Hematopoietic multipotent progenitor cell treated with erythropoietin and hydrocortisone succinate and interleukin-3 and kit ligand, for 17 days (in vitro differentiated cells): ENCODE results near the gene HK3.

Experiments
- DNase-seq: peaks from one replicate; pipeline ENCODE4 v3.0.0-alpha.2; 2015; ENCODE audit warnings: low spot score

HK3 gene

DNA sequence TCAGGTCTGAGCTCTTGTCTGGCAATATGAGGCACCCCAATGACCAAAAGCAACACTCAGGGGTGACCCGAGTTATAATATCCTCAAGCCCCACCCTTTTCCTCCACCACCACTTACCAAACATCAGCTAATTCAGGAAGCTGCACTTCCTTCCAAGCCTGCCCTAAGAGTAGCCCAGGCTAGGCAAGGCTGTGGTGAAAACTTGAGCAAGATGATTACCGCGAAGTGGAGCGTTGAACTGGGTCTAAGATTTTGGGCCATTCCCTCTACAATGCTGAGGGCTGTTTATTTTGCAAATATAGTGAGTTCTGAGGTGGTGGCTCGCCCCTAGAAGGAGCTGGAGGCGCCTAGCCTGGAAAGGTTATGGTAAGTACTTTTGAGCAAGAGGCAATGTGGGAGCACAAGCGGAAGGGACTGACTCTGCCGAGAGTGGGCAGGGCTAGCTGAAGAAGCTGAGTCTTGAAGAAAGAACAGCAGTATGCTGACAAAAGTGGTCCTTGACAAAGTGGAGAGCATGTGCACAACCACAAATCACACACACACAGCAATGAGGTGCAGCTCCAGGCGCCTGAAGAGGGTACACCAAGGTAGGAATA is at the start of gene HK3:
HK3 (minus strand) TSS at position 51 of the 596 bp plus-strand sequence. CDS start 3,187 bp downstream, outside the sequence.
- no peak for DNase-seq

- DNase-seq, result no peak
Observed at GRCh38 chr5:176948458-176948857, 49.3 kb upstream of the HK3 start.

DNA sequence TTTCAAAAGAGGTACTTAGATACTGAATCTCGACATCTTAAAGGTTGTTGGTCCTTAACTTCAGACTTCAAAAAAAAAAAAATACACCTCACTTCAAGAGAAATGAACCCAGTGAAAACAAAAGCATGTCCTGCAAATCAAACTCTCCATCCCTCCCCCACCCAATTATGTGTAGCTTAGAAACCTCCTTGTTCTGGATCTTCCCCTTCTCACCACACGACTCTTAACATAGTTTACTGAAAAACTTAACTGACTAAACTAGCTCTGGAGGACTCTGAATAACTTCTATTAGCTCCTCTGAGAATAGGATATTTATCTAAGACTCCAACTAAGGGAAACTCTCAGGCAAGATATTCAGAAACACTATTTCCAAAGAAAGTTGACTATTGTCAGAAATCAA is 48.7 kb upstream of the HK3 start:
- no peak for DNase-seq

DNA sequence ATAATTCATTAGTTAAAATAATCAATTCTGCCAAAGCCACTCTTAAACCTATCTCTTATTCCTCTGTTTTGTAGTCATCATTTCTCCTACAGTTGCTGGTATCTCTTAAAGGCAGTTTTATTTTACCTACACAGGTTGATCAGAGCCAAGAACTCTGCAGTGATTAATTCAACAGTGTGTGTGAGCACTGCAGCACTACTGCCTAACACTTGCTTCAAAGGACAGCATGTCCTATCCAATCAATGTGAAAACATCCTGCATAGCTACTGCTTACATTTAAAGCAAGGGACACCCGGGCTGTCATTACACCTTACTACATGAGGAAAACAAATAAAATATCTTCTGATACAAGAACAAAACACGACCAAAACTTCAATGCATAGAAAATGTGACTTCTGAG is 45.1 kb upstream of the HK3 start:
- no peak for DNase-seq

GRCh38 chr5:176943816-176944215 is 44.7 kb upstream of the HK3 start:
- no peak for DNase-seq

DNA sequence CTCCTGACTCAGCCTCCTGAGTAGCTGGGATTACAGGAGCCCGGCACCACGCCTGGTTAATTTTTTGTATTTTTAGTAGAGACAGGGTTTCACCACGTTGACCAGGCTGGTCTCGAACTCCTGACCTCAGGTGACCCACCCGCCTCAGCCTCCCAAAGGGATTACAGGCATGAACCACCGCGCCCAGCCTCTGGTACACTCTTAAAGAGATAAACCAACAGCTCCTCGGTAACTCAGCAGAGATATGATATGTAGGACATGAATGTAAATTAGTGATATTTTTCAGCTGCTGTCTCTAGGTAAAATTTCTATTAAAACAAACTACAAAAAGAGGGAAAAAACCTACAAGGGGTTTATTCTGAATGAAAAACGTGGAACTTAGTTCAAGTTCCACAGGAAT is 42.8 kb upstream of the HK3 start:
- DNase-seq, result no peak

DNA sequence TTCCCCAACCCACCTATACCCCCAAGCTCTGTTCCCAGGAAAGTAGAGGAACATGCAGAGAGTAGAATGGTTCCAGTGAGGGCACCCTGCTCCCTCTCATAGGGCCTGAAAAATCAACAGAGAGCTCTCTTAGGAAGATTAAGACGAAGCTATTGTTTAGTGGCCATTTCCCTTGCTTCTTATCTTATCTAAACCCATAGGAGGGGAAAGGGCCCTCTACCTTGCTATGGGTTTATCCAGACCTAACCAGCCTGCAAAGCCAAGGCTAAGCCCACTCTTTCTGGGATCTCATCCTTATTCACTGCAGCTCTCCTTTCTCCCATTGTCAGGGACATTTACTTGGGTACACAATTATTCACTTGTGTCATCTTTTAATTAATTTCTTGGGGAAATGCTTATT is 39.3 kb upstream of the HK3 start:
- no peak for DNase-seq

GRCh38 chr5:176935017-176935416 is 35.9 kb upstream of the HK3 start:
- DNase-seq, result no peak

- no peak for DNase-seq
Observed at GRCh38 chr5:176934309-176934930, 35.3 kb upstream of the HK3 start.

DNA sequence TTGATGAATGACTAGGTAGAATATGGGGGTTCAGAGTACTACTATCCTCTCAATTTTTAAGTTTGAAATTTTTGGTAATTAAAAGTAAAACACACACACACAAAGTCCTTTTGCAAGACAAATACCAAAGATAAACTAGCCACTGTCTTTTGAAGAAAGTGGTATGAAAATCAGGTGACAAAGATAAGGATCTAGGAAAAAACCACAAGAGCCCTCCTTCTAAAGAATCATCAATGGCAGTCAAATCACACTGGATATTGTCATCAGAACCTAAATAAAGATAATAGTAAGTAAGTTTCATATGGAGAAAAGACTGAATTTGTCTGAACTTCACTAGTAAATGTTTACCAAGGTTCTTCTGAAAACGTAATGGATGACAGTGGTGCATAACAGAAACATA is 30.5 kb upstream of the HK3 start:
- DNase-seq, result no peak

DNA sequence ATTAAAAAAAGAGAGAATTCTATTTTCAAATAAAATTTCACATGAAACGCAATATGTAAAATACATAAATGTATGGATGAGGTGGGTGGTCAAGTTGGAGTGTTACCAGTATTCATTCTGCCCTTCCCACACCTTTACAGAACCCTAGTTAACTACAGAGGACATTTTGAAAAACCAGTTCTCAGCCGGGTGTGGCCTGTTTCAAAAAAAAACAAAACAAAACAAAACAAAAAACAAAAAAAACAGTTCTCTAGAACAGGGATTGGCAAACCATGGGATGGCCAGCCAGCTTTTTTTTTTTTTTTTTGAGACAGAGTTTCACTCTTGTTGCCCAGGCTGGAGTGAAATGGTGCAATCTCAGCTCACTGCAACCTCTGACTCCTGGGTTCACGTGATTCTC is 28.4 kb upstream of the HK3 start:
- no peak for DNase-seq

DNA sequence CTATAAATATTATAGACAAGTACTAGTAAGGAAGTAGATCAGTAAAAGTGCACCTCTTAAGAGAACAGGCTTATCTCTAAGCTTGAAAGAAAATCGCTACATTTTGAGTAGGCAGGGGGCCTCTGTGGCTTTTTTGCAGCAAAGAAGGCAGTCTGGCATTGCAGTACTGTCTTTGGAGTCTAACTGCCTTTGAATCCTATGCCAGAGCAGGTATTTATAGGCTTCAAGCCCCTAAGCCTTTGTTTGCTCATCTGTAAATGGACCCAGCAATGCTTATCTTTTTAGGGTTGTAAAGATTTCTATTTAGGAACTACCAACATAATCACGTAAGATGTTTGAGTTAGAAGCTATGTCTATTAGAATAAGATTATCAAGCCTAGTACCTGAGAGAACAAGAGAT is 23.7 kb upstream of the HK3 start:
- DNase-seq, result no peak

DNA sequence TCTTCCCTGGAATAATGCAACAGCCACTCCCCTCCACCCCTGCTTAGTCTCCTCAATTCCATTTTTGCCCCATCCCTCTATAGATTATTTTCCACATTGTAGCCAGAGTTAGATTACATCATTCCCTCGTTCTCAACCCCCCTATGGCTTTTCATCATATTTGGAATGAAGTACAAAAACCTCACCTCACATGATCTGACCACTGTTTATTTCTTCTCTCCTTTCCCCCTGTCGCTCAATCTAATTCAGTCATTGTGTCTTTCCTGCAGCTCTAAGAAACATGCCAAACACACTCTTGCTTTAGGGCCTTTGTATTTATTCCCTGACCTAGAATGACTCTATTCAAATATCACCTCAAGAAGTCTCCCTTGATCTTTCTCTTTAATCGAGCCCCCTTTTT is 22.6 kb upstream of the HK3 start:
- no peak for DNase-seq

- no peak for DNase-seq
Observed at GRCh38 chr5:176918613-176919012, 19.5 kb upstream of the HK3 start.

DNA sequence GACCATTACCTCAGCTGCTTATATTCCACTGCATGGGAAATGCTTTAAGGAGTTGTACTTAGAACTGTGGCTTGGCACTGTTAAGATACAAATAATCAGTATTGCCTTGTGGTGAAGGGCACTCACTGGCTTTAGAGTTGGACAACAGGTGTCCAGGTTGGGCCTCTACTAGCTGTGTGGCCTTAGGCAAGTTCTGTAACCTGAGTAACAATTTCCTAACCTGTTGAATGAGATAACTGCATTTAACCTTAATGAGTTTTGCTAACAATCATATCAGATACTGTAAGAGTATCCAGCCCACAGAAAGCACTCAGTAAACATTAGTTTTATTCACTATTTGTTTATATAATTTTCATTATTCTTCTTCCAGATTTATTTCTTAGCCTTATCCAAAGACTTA is 17.2 kb upstream of the HK3 start:
- DNase-seq, result no peak

- no peak for DNase-seq
Observed at GRCh38 chr5:176915906-176916305, 16.8 kb upstream of the HK3 start.

DNA sequence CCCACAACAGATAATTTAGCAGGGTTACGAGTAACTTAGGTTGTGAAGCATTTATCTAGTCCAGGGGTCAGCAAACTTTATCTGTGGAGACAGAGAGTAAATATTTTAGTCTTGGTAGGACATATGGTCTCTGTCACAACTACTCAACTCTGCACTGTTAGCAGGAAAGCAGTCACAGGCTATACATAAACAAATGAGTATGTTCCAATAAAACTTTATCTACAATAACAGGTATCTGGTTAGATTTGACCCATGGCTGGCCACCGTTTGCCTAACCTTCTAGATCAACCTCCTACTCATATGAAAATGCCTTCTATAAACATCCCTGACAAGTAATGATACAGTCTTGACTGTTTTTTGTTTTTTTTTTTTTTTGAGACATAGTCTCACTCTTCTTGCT is 13.0 kb upstream of the HK3 start:
- no peak for DNase-seq

DNA sequence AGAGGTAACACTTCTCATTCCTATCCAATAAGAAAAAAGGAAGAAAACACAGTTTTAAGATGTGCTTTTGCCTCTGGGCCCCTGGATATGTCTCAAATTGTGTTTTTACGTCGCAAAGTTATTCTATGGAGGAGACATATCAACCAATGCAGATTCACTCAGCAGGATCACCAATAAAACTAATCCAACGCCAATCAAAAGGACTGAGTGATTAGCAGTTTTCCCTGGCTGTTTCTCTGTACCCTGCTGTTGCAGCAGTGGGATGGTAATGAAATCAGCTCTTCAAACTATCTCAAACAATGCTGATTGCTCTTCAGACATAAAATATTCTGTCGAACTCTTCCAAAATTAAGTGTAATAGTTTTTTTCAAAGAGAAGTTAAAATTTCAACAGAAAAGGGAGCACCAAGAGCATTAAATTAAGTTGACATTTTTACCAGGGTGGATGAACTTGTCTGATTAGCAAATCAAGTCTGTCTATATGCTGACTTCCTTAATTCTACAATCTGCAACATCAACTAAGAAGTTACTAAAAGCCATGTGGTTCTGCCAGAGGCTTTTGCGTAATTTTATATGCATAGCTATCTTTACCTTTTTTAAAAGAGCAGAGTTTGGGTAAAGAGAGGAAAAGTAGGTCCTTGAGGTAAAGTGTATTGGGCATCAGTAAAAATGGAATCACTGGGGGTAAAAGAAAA is 9.7 kb upstream of the HK3 start:
- DNase-seq, result no peak

- no peak for DNase-seq
Observed at GRCh38 chr5:176906796-176907195, 7.7 kb upstream of the HK3 start.

DNA sequence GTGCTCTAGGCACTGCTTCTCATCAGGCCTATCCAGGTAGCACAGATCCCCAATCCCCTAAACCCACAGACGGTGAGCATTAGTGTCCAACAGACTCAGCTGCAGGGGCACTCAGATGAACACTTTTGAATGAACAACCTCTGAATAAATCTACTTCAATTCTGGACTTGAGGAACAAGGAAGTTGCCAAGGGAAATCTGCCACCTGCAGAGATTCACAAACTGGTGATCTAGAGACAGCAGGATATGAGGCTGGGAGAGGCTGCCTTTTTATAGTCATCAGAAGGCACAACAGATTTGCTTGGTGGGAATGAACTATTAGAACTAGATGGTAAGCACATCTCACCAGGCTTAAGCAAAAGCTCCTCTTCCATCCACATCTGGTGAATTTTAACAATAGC is 7.0 kb upstream of the HK3 start:
- DNase-seq, result no peak

DNA sequence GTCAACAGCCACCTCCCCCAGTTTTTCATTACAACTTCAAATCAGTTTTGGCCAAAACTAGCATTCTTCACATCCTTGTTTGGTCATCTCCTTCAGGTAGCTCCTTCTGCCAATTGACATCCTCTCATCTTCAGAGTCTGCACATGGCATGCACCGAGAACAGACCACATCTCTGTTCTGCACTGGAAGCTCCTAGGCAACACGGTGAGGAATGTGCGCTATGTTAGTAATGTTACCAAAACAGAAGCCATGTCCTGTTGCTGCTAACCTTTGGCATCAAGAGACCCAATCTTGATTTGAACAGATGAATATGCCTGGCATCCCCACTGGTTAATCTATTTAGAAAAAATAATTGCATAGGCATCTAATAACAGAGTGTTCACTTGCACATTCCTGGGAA is 5.1 kb upstream of the HK3 start:
- no peak for DNase-seq

GRCh38 chr5:176902911-176903664 is 3.9 kb upstream of the HK3 start:
- no peak for DNase-seq
